HG02840 (cell line): ENCODE data around the gene TENT5A.
"Not testable (repeated sequence)": the region's sequence is repeated elsewhere in the genome, so short reads cannot be mapped to it uniquely, and the experiment has no call there.

Source experiments
- ATAC-seq: cut with Tn5 transposase; IDR thresholded peaks from one replicate; pipeline ENCODE4 v1.9.1; 2021; ENCODE audit warnings: mild to moderate bottlenecking, moderate library complexity, moderate number of reproducible peaks; ENCODE audit not compliant: unreplicated experiment, low FRiP score

The TENT5A gene

GRCh38 chr6:81752084-81752920 is at the start of gene TENT5A:
TSS of gene TENT5A (minus strand) at chr6:81752681. CDS start at chr6:81752141, 540 bp downstream.
- ATAC-seq, result peak; percentile 63

- ATAC-seq, result no peak
Observed at GRCh38 chr6:81801489-81801888, 49.0 kb upstream of the TENT5A start.

- ATAC-seq, result no peak
Observed at GRCh38 chr6:81800666-81801065, 48.2 kb upstream of the TENT5A start.

- no peak for ATAC-seq
Observed at GRCh38 chr6:81799323-81799722, 46.8 kb upstream of the TENT5A start.

GRCh38 chr6:81797591-81797990 is 45.1 kb upstream of the TENT5A start:
- ATAC-seq, result no peak

- ATAC-seq, result no peak
Observed at GRCh38 chr6:81795890-81796289, 43.4 kb upstream of the TENT5A start.

- ATAC-seq, result no peak
Observed at GRCh38 chr6:81793821-81794475, 41.5 kb upstream of the TENT5A start.

- ATAC-seq, result no peak
Observed at GRCh38 chr6:81792826-81793225, 40.3 kb upstream of the TENT5A start.

GRCh38 chr6:81791756-81792155 is 39.3 kb upstream of the TENT5A start:
- no peak for ATAC-seq

GRCh38 chr6:81790034-81790433 is 37.6 kb upstream of the TENT5A start:
- no peak for ATAC-seq

GRCh38 chr6:81789291-81789690 is 36.8 kb upstream of the TENT5A start:
- no peak for ATAC-seq

GRCh38 chr6:81788748-81789147 is 36.3 kb upstream of the TENT5A start:
- no peak for ATAC-seq

GRCh38 chr6:81787313-81788068 is 35.0 kb upstream of the TENT5A start:
- no peak for ATAC-seq

- no peak for ATAC-seq
Observed at GRCh38 chr6:81786150-81786549, 33.7 kb upstream of the TENT5A start.

GRCh38 chr6:81785377-81785776 is 32.9 kb upstream of the TENT5A start:
- ATAC-seq, result no peak

GRCh38 chr6:81783893-81784292 is 31.4 kb upstream of the TENT5A start:
- no peak for ATAC-seq

GRCh38 chr6:81781624-81782023 is 29.1 kb upstream of the TENT5A start:
- ATAC-seq, result no peak

- ATAC-seq, result no peak
Observed at GRCh38 chr6:81777586-81778268, 25.2 kb upstream of the TENT5A start.

GRCh38 chr6:81776219-81776618 is 23.7 kb upstream of the TENT5A start:
- not testable (repeated sequence) for ATAC-seq

GRCh38 chr6:81774542-81774941 is 22.1 kb upstream of the TENT5A start:
- no peak for ATAC-seq

- no peak for ATAC-seq
Observed at GRCh38 chr6:81773887-81774286, 21.4 kb upstream of the TENT5A start.
